GM19467 (cell line): ENCODE results near the gene NCDN.

Experiments
- ATAC-seq: cut with Tn5 transposase; IDR thresholded peaks from one replicate; pipeline ENCODE4 v1.9.1; 2021; ENCODE audit warnings: mild to moderate bottlenecking, moderate library complexity; ENCODE audit not compliant: unreplicated experiment

Gene NCDN

DNA sequence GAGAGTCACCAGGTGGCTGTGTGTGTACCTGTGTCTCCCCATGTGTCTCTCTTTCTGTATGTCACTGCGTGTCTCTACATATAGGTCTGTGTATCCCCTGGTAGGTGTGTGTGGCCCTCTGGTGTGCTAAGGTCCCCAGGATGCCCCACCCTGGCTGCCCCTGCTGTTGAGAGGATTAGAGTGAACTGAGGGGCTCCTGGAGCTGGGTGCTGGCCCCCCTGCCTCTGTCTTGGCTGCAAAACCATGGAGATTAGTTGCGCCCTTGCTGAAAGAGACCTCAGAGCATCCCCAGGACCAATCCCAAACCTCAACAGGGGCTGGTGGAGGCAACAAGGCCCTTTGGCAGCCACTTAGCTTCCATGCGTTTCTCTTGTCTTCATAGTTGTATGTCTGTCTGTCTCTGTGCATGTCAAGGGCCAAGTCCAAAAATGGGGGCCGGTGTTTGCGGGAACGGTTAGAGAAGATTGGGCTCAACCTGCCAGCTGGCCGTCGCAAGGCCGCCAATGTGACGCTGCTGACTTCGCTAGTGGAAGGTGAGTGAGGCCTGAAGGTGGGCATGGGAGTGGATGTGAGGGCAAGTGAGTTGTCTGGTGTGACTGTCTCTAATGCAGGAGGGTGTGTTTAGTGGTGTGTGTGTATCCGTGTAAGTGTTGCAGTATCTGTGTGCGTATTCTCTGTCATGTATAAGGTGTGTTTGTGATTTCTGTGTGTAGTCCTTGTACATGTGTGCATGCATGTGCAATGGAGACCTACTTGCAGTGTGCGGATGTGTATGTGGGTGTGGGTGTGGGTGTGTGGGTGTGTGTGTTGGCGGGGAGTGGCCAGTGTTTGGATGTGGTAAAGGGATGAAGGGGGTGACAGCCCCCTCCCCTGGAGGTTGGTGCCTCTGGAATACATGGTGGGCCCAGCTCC is 32.2 kb downstream of the NCDN start:
- no peak for ATAC-seq

- ATAC-seq = no peak
Observed at GRCh38 chr1:35590476-35591040, 33.0 kb downstream of the NCDN start.

DNA sequence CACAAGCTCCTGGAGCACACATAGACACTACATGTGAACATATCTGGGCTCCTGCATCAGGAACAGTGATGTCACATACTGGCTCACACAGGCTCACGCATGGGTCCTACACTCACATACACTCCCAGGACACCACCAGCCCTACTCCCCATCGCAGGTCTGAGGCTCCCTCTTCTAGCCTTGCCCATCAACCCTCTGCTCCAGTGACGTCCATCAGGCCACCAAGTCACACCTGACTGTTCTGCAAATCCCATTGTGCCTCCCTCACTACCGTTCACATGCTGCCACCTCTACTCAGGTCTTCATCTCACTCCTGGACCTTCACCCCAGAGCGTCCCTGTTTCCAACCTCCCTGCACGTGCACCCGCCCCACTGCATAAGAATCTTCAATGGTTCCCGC is 33.6 kb downstream of the NCDN start:
- no peak for ATAC-seq

GRCh38 chr1:35592991-35593769 is 35.6 kb downstream of the NCDN start:
- ATAC-seq = no peak

DNA sequence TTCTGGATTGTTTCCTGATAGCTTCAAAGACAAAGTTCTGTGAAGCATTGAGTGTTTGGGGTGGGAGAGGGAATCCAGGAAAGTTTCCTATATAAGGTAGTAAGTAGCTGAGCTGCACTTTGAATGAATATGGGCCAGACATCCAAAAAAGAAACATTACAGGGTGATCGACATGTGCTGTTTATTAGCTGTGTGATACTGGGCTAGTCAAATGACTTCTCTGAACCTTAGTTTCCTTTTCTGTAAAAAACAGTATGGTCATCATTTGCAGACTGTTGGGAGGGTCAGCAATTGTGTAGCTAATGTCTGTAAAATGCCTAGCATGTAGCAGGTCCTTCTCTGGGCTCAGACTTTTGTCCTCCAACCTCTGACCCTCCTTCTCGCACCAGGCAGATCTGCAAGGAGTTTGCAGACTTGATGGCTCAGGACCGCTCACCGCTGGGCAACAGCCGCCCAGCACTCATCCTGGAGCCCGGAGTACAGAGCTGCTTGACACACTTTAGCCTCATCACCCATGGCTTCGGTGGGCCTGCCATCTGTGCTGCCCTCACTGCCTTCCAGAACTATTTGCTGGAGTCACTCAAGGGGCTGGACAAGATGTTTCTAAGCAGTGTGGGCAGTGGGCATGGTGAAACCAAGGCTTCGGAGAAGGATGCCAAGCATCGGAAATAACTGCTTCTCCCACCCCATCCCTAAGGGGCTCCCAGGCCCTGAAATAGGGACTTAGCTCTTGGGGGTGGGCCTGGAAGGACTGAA is 36.6 kb downstream of the NCDN start:
- ATAC-seq = no peak

DNA sequence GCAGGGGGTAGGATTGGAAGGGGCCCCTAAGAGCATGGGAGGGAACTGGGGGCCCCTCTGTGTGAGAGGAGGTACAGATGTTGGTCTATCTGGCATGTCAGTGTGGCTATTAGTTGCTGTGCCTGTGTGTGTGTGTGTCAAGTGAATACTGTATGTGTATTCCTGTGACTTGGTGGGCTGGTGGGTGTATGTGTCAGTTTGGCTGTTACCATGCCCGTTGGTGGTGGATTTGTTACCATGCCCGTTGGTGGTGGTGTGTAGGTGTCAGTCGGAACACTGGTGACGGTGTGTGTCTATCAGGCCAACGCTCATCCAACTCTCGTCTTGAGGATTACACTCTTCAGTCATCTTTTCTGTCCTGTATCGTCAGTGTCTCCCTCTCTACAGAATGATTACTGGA is 38.1 kb downstream of the NCDN start:
- ATAC-seq = no peak

- no peak for ATAC-seq
Observed at GRCh38 chr1:35597870-35598269, 40.3 kb downstream of the NCDN start.

DNA sequence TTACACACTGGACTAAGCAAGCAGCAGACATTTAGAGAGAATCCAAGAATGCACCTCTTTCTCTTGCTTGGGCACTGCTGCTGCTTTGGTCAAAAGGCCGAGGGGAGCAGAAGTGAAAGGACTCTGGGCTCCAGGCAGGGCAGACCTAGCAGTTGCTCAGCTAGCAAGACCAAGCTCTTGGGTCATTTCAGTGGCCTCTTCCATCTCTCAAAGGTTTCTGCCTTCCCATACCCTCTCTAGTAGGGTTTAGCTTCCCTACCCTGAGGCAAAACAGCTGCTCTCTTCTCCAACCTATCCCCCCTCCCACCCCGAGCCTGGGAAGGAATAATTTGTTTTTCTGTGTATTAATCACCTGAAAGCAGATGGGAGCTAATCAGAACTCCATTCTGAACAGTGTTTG is 41.3 kb downstream of the NCDN start:
- no peak for ATAC-seq

- ATAC-seq = no peak
Observed at GRCh38 chr1:35599411-35599810, 41.8 kb downstream of the NCDN start.

GRCh38 chr1:35600593-35600992 is 43.0 kb downstream of the NCDN start:
- no peak for ATAC-seq

- ATAC-seq = no peak
Observed at GRCh38 chr1:35603468-35603867, 45.9 kb downstream of the NCDN start.

- no peak for ATAC-seq
Observed at GRCh38 chr1:35603941-35604340, 46.3 kb downstream of the NCDN start.

- no peak for ATAC-seq
Observed at GRCh38 chr1:35605071-35605866, 47.7 kb downstream of the NCDN start.

GRCh38 chr1:35605867-35606182 is 48.2 kb downstream of the NCDN start:
- no peak for ATAC-seq

GRCh38 chr1:35611655-35612054 is 54.1 kb downstream of the NCDN start:
- no peak for ATAC-seq

GRCh38 chr1:35615440-35615839 is 57.8 kb downstream of the NCDN start:
- ATAC-seq = no peak
